ENCODE measurements around the gene GRIA4.
"Not testable (repeated sequence)": the region's sequence is repeated elsewhere in the genome, so short reads cannot be mapped to it uniquely, and the experiment has no call there.

GRIA4 gene

GRCh38 chr11:105863523-105863922, 253.7 kb downstream of the GRIA4 start:
- DNase-seq = no peak

- DNase-seq = no peak
Measured at GRCh38 chr11:105867742-105868141, 257.9 kb downstream of the GRIA4 start.

- DNase-seq = no peak
Measured at GRCh38 chr11:105868762-105869285, 259.0 kb downstream of the GRIA4 start.

GRCh38 chr11:105870516-105871113, 260.7 kb downstream of the GRIA4 start:
- DNase-seq = no peak

GRCh38 chr11:105878510-105878909, 268.6 kb downstream of the GRIA4 start:
- DNase-seq = no peak

- DNase-seq = not testable (repeated sequence)
Measured at GRCh38 chr11:105878927-105879326, 269.1 kb downstream of the GRIA4 start.

- no peak for DNase-seq
Measured at GRCh38 chr11:105881027-105881426, 271.2 kb downstream of the GRIA4 start.

GRCh38 chr11:105884436-105884835, 274.6 kb downstream of the GRIA4 start:
- no peak for DNase-seq

- no peak for DNase-seq
Measured at GRCh38 chr11:105891685-105892084, 281.8 kb downstream of the GRIA4 start.

- DNase-seq = no peak
Measured at GRCh38 chr11:105897161-105897560, 287.3 kb downstream of the GRIA4 start.

GRCh38 chr11:105899772-105900171, 289.9 kb downstream of the GRIA4 start:
- no peak for DNase-seq

- DNase-seq = no peak
Measured at GRCh38 chr11:105900515-105901035, 290.7 kb downstream of the GRIA4 start.

- DNase-seq = no peak
Measured at GRCh38 chr11:105903113-105903512, 293.2 kb downstream of the GRIA4 start.

- no peak for DNase-seq
Measured at GRCh38 chr11:105906517-105906916, 296.6 kb downstream of the GRIA4 start.

- no peak for DNase-seq
Measured at GRCh38 chr11:105907319-105907718, 297.4 kb downstream of the GRIA4 start.

GRCh38 chr11:105910095-105910715, 300.3 kb downstream of the GRIA4 start:
- DNase-seq = no peak

- DNase-seq = no peak
Measured at GRCh38 chr11:105911454-105911853, 301.6 kb downstream of the GRIA4 start.

GRCh38 chr11:105912666-105913065, 302.8 kb downstream of the GRIA4 start:
- DNase-seq = no peak

- no peak for DNase-seq
Measured at GRCh38 chr11:105915021-105915420, 305.1 kb downstream of the GRIA4 start.

- DNase-seq = no peak
Measured at GRCh38 chr11:105918039-105918438, 308.2 kb downstream of the GRIA4 start.

- DNase-seq = no peak
Measured at GRCh38 chr11:105918600-105918999, 308.7 kb downstream of the GRIA4 start.

- DNase-seq = no peak
Measured at GRCh38 chr11:105923252-105923651, 313.4 kb downstream of the GRIA4 start.

- no peak for DNase-seq
Measured at GRCh38 chr11:105923807-105924206, 313.9 kb downstream of the GRIA4 start.
